ENCODE results near the gene RIN2.

- TF ChIP-seq CTCF (IDR thresholded peaks at IDR 0.05 in 2 of 3, conservative IDR thresholded peaks at IDR 0.05 in 1 of 3; ENCODE audit: borderline replicate concordance in 1 of 3, insufficient read depth in 1 of 3, low read depth in 2 of 3, low read length in 2 of 3), result no peak
- TF ChIP-seq CEBPB (IDR thresholded peaks at IDR 0.05; ENCODE audit: low read depth), result no peak
Measured at GRCh38 chr20:19770375-19770774, 12.3 kb downstream of the RIN2 start.

All from HCT116 (cell line).